SK-N-SH treated with all-trans-retinoic acid at 6 μM for 48 hours (cell line): ENCODE results near the gene TPRG1.

Source experiments
- ARNTL ChIP-seq: fragments of 450-650 bp; formaldehyde crosslinking; IDR thresholded peaks from 2 replicates; pipeline ENCODE4 v1.5.0; 2020; ENCODE audit warnings: low read depth, mild to moderate bottlenecking, moderate library complexity, borderline replicate concordance
- CREB5 ChIP-seq: fragments of 250-450 bp; sonication (Bioruptor Pico); IDR thresholded peaks from 2 replicates; pipeline ENCODE4 v1.5.1; 2020; ENCODE audit warnings: low read depth, mild to moderate bottlenecking, moderate library complexity
- CSDC2 ChIP-seq: fragments of 250-450 bp; sonication (Bioruptor Pico); IDR thresholded peaks from 2 replicates; pipeline ENCODE4 v1.5.0; 2020; ENCODE audit warnings: mild to moderate bottlenecking, moderate library complexity
- ISL1 ChIP-seq: fragments of 250-450 bp; sonication (Bioruptor Pico); IDR thresholded peaks from 2 replicates; pipeline ENCODE4 v2.1.2; 2022; ENCODE audit warnings: mild to moderate bottlenecking, moderate library complexity
- PATZ1 ChIP-seq: fragments of 250-450 bp; sonication (Bioruptor Pico); IDR thresholded peaks from 2 replicates; pipeline ENCODE4 v1.8.0; 2020; ENCODE audit warnings: mild to moderate bottlenecking, moderate library complexity, borderline replicate concordance
- POU6F1 ChIP-seq: fragments of 250-450 bp; sonication (Bioruptor Pico); IDR thresholded peaks from 2 replicates; pipeline ENCODE4 v1.8.0; 2021; ENCODE audit warnings: low read depth, mild to moderate bottlenecking, moderate library complexity, borderline replicate concordance
- RARB ChIP-seq: fragments of 250-450 bp; sonication (Bioruptor Pico); IDR thresholded peaks from 2 replicates; pipeline ENCODE4 v1.8.0; 2021; ENCODE audit warnings: mild to moderate bottlenecking, moderate library complexity
- SNAI2 ChIP-seq: fragments of 250-450 bp; sonication (Bioruptor Pico); IDR thresholded peaks from 2 replicates; pipeline ENCODE4 v1.5.0; 2020; ENCODE audit warnings: mild to moderate bottlenecking, moderate library complexity
- TOX ChIP-seq: fragments of 250-450 bp; sonication (Bioruptor Pico); IDR thresholded peaks from 2 replicates; pipeline ENCODE4 v1.8.0; 2021; ENCODE audit warnings: mild to moderate bottlenecking, moderate library complexity, borderline replicate concordance
- ZC3H10 ChIP-seq: fragments of 250-450 bp; sonication (Bioruptor Pico); IDR thresholded peaks from 2 replicates; pipeline ENCODE4 v1.5.1; 2021; ENCODE audit warnings: mild to moderate bottlenecking, moderate library complexity
- ZFP30 ChIP-seq: fragments of 450-650 bp; formaldehyde crosslinking; IDR thresholded peaks from 2 replicates; pipeline ENCODE4 v1.5.0; 2022; ENCODE audit warnings: mild to moderate bottlenecking, moderate library complexity
- ZNF565 ChIP-seq: fragments of 450-650 bp; formaldehyde crosslinking; conservative IDR thresholded peaks from 2 replicates; pipeline ENCODE4 v1.5.0; 2020; ENCODE audit warnings: low read depth, mild to moderate bottlenecking, moderate library complexity

- no peak for TF ChIP-seq POU6F1 (CRISPR knock-in tag)
- no peak for TF ChIP-seq PATZ1 (CRISPR knock-in tag)
- TF ChIP-seq ZNF565 (CRISPR knock-in tag), result no peak
- no peak for TF ChIP-seq ISL1 (CRISPR knock-in tag)
- TF ChIP-seq CREB5 (CRISPR knock-in tag), result no peak
- TF ChIP-seq RARB (CRISPR knock-in tag), result no peak
- no peak for TF ChIP-seq ARNTL (CRISPR knock-in tag)
- no peak for TF ChIP-seq ZFP30 (CRISPR knock-in tag)
- no peak for TF ChIP-seq SNAI2 (CRISPR knock-in tag)
- no peak for TF ChIP-seq TOX (CRISPR knock-in tag)
- TF ChIP-seq CSDC2 (CRISPR knock-in tag), result no peak
- TF ChIP-seq ZC3H10 (CRISPR knock-in tag), result no peak
These were observed 173.2 kb downstream of the TPRG1 start for GRCh38 chr3:189344996-189345395.
